Stimulated activated CD4-positive, alpha-beta T cell treated with anti-CD3 and anti-CD28 coated beads, Interleukin-1b, Interleukin-23, amount 100 ng/mL, for 48 hours (primary cell): Measurements from ENCODE around the gene HOXA5.

ENCODE experiments used
- DNase-seq: peaks from one replicate; pipeline ENCODE4 v3.0.0-alpha.2; 2020

The HOXA5 gene

DNA sequence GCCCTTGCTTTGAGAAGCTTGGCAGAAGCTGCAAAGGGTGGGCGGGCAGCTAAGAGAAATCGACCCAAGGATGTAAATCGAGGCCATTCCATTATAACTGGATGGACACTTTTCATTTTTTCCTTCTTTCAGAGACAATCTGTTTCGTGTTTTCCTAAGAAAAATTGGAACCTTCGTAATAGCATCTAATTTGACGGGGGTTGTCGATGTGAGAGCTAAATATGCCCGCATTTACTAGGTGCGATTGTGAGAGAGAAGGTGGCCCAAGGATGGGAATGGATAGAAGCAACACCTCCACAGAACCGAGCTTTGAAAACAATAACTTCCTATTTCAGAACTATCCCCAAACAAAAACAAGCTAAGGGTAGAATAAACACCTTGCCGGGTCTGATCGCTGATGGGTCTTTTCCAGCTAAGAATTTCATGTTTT, 12.1 kb downstream of the HOXA5 start:
- no peak for DNase-seq

DNA sequence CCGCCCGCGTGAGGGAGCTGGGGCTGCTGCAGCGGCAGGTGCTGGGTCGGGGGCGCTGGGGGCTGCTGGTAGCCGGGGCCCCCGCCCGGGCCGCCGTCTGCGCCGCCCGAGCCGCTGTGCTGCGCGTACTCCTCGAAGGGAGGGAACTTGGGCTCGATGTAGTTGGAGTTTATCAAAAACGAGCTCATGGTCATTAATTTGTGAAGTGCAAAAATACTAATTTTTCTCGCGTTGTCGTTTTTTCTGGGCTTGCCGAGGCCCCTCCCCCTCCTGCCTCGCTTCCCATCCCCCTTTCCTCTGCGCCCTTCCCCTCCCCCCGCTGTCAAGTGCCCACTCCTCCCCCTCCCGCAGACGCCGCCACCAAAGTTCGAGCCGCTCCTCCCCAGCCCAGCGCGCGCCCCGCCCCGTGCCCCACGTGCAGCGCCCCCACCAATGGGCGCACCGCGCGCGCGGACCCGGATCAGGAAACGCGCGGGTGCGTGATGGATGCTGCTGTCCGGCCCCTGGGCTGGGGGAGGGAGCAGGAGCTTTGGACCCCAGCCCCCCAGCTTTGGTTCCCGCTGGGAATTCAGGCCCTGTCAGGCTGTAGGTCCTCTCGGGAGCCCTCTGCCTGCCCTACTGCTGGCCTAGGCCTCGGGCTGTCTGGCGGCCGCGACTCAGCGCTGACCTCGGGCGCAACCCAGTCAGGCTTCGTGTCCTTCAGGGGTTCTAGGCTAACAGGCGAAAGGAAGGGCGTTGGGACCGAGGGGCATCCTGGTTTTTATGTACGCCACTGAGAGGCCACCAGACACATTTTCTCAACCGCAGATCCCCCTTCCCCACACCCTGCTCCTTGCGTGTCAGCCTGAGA, 12.7 kb downstream of the HOXA5 start, which contains the start of gene HOXA4:
TSS of gene HOXA4 (minus strand) at position 218 of the 850 bp plus-strand sequence. CDS start at position 194, 24 bp downstream.
- peak; percentile 67 for DNase-seq

DNA sequence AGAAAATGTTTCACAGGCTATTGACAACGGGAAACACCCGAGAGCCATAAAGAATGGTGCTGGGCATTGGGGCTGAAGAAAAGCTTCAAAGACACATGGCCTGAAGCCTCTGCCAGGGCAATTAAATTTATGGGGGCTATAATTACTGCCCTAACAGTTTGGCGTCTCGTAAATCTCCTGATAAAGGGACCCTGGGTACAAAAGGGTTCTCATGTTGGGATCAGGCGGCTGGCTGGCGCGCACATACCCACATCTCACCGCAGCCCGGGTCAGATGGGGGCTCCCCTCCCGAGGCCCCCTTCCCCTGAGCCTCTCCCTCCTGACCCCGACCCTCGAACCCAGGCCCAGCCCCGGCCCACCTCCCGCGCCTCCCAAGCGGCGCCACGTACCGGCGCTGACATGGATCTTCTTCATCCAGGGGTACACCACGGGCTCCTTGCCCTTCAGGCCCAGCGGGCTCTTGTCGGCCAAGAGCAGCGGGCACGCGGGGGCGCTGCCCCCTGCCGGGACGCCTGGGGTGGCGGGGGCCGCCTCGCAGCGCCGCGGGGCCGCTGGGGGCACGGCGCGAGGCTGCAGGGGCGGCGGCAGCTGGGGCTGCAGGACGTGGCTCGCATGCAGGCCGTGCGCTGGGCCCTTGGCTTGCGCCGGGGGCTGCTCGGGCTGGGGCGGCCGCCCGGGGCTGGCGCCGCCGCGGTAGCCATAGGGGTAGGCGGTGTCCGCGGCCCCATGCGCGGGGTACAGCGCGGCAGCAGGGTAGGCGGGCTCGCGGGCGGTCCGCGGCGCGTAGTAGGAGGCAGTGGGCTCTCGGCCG, 13.5 kb downstream of the HOXA5 start:
- no peak for DNase-seq

- DNase-seq = no peak
These were observed 14.4 kb downstream of the HOXA5 start for GRCh38 chr7:27128776-27129728.

- no peak for DNase-seq
These were observed 15.4 kb downstream of the HOXA5 start for GRCh38 chr7:27128034-27128433.

DNA sequence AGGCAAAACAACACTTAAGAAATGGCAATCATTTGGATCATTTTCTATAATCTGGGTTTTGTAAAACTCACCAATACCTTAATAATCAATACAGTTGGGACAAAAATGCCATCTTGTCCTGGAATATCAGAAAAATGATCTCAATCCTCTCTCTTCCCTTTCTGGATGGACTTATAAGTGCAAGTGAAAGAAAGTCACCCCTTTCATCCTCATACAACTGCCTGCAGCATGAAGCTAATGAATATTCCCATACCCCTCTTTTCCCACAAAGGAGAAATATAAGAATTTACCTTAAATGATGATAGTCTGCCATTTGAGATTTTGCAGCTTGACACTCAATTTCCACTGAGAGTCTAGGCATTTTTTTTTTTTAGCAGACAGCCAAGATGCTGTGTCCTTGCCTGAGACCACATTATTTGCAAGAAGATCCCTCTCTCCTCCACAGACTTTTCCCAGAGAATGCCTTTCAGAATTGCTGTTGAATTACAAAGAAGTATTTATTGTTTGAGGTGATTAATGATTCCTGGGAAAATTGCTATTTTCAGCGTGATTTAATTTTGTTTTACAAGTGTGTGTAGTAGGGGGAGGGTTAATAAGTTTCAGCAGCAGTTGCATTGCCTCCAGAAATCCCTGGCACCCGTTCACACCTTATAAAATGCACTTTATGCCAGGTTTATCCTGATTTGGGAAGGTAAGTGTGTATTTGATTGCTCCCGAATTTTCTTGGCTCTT, 16.7 kb downstream of the HOXA5 start:
- no peak for DNase-seq

DNA sequence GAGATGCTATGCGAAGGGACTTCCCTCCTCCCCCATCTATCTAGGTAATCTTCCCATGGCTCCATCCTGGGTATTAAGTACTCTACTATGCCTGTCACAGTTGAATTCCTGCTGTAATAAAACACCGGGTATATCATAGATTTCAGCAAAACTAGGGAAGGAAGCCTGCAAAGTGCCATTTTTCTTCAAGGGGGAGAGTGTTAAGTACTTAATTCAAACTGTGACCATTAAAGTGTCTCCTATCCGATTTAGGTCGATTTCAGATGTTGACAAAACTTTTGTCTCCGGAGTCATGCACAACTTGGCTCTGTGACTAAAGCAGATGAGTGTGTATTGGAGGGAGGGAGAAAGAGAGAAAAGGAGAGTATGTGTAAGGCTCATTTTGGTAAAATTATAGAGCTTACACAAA, 17.5 kb downstream of the HOXA5 start:
- no peak for DNase-seq

DNA sequence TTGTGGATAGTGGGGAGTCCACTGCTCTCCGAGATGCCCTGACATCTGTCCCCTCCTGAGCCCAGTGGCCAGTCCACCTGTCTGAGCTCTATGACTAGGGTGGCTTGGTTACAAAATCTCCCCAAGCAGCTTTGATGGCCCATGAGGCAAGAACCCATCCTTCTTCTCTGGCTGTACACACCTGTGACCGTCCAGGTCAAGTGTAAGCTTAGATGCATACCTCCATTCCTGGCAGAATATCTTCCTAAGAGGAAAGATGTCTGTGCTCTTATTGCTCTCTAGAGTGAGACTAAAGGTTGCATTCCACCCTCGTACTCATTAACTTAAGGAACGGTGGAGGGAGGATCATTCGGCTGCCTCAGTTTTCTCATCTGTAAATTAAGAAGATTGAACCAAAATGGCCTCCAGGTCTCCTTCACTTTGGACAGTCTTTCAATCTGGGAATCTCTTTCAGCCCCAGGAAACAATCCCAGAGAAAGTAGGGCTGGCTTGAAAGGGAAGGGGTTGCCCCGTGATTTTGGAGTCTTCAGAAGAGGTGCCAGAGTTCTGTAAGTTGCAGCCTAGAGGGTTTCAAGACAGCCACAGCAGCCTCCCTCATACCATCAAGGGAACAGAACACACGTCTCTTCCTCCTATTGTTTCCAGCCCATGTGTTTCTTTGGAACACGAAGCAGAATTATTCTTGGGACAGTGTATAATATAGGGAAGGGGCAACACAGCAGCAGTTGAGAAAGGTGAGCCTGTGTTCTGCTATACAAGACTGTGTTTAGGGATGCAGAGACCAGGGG, 18.4 kb downstream of the HOXA5 start:
- DNase-seq = no peak

GRCh38 chr7:27124096-27124901, 19.2 kb downstream of the HOXA5 start:
- DNase-seq = no peak

DNA sequence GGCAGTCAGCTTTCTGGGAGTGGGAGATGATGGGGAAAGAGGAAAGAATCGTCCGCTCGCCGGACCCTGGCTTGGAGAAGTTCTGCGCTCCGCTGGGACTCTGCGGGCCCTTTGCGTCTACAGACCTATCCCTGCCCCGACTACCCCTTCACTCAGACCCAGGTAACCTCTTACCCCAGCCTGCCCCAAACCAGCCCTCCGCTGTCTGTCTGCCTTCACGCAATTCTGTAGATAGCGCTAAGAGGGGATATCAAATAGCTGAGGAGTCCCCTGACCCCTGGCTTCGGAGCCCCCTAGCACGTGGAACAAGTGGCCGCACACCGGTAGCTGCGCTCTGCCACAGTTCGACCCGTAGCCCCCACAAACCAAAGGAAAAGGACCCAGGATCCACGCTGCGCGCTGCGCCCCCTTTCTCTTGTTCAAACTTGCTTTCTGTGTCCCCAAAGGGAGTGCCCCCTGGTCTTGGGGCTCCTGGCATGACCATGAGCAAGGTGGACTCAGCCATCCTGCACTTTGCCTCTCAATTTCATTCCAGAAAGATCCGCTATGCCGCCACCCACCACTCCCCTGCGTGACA, 19.9 kb downstream of the HOXA5 start:
- no peak for DNase-seq

GRCh38 chr7:27123007-27123476, 20.4 kb downstream of the HOXA5 start:
- no peak for DNase-seq

DNA sequence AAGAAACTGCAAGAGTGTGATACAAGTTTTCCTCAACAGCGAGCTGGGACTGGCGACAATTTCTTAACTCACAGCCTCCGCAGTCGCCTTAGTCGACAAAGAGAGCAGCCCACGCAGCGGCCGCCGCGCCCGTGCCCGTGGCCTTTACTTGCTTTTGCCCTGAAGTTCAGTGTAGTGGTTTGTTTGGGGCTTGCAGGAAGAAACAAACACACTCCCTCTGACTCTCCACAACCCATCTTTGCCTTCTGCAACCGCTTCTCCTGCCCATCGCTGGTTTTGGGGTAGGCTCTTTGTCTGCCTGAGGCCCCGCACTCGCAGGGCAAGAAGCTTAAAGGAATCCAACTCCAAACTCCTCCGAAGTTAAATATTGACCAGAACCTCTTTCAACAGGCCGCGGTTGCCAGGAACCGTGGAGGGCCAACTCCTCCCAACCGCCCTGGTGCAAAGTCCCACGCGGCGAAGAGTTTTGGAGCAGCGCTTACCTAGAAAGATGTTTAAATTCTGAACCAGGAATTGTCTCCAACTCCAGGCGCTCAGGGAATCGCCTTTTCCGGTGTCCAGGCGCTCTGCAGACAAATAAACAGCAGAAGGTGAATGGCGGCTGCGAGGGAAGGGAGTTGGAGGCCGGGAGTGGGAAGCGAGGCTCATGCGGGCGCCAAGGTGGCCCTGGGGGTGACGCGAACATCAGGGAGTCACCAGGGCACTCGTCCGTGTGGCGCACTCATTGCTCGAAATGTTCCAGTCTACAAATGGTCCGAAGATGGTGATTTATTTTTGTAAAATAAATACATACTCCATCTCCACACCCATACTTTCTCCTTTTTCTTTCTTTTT, 21.2 kb downstream of the HOXA5 start:
- DNase-seq = no peak

DNA sequence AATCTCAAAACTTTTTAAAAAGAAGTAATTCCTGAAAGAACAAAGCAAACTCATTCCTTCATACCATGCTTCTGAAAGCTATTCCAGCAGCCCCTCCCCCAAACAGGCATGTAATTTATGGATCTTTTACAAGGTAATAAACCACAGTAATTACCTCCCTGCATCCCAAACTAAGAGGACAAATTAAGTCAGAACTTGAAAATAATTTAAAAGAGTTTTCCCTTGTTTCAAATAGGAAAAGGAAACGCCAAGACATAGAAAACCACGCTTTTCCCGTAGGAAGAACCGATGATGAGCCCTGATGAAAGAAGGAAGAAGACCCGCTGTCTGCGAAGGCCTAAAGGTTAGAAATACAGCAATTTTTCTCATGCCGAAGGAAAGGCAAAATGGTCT, 21.8 kb downstream of the HOXA5 start:
- DNase-seq = no peak

DNA sequence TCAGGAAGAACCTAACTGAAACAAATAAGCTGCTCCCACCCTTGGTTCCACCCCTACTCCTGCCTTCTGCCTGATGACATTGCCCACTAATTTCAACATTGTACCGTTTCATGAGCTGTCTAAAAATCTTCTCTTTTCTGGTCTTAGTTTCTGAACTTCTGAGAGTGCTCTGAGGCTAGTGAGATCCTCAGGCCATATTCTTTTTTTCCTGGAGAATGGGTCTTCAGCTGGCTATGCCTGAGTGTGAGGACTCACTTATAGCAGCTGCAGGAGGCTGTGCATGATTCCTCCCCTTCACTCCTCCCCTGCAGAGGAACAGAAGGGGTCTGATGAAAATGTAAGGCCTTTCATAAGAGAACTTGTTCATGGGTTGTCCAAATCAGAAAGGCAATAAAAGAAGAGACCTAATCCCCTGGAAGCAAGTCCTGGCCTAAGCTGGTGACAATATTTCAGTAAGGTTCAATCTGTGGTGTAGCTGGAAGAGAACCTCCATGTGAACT, 24.0 kb downstream of the HOXA5 start:
- DNase-seq = no peak

- DNase-seq = no peak
These were observed 24.9 kb downstream of the HOXA5 start for GRCh38 chr7:27118580-27118979.

DNA sequence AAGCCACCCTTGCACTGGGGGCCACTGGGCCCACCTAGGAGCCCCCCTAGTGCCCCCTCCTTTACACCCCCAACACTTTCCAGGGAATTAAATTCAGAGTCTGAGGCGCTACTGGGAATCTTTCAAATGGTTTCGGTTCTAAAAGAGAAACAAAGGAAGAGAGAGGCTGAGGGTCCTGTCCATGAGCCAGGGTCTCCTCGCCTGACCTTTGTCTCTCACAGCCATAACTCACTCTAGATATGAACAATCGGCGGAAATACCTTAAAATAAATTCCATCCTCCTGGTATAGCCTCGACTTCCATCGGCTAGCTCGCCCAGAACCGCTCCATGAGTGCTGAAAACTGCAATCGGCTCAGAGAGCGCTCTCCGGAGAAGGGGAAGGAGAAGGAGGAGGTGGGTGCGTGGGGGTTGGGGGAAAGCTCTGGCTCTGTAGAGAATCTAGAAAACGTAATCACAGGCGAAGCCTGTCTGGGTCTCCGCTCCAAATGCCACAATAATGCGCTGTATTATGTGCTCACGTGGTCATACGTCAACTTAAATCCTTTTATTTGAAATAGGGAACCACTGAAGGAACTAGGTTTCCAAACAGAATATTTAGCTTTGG, 25.5 kb downstream of the HOXA5 start:
- no peak for DNase-seq

DNA sequence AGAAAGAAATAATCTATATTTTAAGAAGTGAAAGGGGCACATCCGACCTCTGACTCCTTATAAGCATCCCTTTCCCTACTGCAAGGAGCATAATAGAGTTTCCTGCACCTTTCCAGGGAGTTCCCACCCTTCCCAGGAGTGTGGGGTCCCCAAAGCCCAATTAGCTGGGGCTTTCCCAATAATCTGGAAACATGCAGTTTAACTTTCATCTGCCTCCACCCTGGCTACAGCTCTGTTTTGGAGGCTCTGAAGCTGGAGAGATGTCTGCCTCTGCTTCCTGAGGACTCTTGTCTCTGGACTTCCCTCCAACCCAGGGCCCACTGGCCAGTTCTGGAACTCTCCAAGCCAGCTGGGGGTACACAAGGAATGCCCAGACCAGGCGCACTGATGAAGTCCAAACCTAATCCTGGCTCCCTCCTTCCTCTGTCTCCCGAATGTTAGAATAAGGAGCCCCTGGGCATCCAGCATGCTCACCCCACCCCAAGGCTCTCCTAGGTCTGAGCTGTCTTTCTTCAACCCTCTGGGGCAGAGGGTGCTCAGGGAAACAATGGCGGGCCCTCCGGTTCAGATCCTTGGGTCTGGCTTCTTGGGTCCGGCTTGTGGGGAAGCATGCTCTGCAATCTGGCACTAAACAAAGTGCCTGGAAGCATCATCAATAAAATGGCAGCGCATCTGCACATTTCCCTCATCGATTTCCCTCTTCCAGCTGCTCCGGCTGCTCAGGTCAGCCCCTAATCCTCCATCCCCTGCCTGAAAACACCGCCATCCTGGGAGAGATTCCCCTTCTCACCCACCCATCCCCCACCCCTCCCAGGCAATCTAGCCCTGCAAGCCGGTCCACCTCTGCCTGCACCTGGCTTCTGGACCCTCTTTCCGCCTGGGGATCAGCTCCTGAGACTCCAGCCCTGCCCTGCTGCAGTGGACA, 26.3 kb downstream of the HOXA5 start:
- no peak for DNase-seq
